NCI-H82 treated with DMSO at 0.1 percent for 48 hours (cell line): Measurements from ENCODE around the gene CST9.
"Not testable (repeated sequence)": the region's sequence is repeated elsewhere in the genome, so short reads cannot be mapped to it uniquely, and the experiment has no call there.

ENCODE experiments used
- DNase-seq: peaks from one replicate; lab custom pipeline; 2025; ENCODE audit not compliant: unreplicated experiment; lab: John Stamatoyannopoulos, UW

Gene CST9

GRCh38 chr20:23637282-23638221, 31.8 kb upstream of the CST9 start, which contains the start of gene CST3:
Gene CST3 (minus strand): TSS chr20:23637955. CDS start chr20:23637862, 93 bp downstream.
- peak; percentile 74 for DNase-seq

DNA sequence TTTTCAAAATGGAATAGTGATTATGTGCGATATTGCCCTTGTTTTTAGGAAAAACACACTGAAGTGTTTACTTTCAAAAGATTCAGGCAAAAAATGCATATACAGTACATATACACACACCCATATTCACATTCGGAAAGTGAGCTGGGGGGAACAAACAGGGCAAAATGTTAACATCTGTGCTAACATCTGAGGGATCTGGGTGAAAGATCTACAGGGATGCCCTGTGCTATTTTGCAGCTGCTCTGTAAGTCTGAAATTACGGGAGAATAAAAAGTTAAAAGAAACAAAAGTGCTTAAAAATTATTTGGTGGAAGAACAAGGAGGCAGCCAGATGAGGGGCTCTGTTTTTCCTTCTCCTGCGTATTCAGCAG, 31.2 kb upstream of the CST9 start:
- DNase-seq = no peak

- DNase-seq = no peak
Observed at GRCh38 chr20:23636182-23636907, 30.6 kb upstream of the CST9 start.

DNA sequence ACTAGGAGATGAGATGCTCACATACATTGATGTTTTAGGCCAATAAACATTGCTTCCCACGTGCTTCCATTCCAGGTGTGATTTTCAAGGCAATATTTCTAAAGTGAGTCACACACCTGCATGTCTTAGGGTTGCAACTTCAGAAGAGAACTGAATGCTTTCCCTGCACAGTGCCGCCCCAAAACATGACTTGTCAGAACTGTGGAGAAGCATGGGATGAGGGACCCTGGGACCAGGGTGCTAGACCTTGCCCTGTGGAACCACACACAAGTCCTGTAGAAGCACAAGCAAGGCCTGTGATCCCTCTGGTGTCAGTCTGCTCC, 30.0 kb upstream of the CST9 start:
- not testable (repeated sequence) for DNase-seq

DNA sequence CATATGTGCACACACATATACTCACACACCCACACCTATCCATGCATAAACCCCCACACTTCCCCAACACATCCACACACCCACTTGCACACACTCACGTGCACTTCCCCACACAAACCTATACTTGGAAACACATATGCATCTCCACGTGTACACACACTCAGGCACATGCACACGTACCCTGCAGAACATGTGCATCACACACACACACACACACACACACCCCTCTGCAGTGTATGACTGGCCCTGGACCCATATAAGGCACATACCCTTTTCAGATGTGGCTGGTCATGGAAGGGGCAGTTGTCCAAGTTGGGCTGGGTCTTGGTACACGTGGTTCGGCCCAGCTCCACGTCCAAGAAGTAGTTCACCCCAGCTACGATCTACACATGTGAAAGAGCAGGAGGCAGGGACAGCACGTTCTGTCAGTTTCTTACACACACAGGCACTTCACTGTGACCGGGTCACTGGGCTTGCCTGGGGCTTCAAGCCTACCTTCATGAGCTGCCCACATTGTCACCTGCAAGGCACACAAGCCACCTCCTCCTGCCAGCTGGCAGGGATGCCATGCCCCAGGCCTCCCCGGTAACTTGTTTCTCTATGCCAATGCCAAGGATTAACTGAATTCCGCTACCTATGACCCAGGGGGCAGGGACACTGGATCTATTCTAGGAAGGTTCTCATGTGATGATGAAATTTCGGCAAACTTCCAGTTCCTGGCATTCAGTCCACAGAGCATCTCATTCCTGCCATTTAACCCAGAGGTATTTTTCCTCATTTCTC, 29.5 kb upstream of the CST9 start:
- no peak for DNase-seq

GRCh38 chr20:23634044-23634801, 28.5 kb upstream of the CST9 start:
- no peak for DNase-seq

- DNase-seq = no peak
Observed at GRCh38 chr20:23632711-23633573, 27.2 kb upstream of the CST9 start.

DNA sequence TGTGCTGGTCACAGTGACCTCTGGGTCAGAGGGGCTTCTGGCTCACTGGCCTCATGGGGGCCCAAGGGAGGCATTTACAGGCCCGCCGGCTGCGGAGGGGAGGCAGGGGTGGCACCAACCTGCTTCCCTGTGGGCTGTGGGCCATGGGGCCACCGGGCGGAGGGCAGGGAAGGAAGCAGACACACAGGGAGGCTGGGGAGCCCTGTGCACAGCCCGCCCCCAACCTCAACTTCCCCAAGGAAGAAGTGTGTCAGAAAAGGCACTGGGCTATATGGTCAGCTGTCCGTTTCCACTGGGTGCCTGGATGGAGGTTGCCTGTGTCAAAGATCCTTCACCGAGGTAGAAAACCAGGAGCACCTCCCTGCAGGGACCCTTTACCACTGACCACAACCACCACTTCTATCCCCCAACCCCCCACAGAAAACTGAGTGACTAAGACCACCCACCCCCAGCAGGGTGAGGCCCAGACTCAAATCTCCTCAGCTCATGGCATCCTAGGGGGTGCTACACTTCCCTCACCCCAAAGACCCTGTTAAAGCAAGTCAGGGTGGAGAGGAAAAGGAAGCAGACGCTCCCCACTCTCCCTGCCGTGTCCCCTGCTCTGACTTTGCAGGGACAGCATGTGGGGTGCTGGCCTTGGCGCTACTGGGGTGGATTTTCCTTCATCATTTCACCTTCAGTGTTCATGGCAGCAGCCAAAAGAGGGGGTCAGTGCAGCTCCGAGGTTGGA, 26.4 kb upstream of the CST9 start:
- DNase-seq = no peak

GRCh38 chr20:23631226-23631822, 25.6 kb upstream of the CST9 start:
- no peak for DNase-seq

DNA sequence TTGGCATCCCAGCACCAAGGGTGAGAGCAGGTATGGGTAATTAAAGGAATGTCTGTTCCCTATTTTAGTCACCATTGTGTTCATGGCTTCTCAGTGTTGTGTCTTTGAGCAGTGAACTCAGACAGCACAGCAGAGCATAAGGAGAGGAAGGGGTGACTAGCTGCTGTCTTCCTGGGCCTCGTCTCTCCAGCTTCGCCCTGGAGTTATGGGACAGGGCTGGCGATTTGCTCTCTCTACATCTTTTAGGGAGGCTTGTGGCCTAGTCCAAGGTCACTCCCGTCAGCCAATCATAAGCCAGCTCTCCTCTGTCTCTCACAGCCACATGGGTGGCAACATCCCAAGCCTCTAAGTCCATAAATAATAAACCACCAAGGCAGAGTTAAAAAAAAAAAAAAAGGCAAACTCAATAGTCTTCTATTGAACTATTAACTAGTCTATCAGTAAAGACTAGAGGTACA, 24.7 kb upstream of the CST9 start:
- DNase-seq = no peak

- DNase-seq = no peak
Observed at GRCh38 chr20:23629542-23630391, 24.1 kb upstream of the CST9 start.

DNA sequence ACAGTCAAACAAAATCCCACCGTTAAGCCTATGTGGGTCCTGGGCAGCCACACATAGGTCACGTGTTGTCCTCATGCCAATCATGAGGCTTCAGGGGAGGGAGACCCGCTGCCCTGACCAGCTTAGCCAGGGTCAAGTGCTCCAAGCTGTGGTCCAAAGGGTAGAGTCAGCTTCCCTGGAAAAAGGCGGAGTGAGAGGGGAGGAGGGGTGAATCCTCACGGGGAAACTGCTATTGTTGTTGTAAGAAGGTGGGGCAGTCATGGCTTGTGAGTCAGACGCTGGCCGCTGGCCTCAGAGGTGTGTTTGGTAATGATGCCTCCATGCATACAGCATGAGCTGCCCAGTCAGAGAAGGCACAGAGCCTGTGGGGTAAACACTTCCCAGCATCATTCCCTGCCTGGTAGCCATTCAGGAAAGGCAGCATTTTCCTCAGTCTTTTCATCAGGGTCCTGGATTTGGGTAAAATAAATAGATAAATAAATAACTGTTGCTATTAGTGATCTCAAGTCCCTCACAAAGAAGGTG, 23.4 kb upstream of the CST9 start:
- DNase-seq = no peak

- no peak for DNase-seq
Observed at GRCh38 chr20:23628402-23629016, 22.8 kb upstream of the CST9 start.

DNA sequence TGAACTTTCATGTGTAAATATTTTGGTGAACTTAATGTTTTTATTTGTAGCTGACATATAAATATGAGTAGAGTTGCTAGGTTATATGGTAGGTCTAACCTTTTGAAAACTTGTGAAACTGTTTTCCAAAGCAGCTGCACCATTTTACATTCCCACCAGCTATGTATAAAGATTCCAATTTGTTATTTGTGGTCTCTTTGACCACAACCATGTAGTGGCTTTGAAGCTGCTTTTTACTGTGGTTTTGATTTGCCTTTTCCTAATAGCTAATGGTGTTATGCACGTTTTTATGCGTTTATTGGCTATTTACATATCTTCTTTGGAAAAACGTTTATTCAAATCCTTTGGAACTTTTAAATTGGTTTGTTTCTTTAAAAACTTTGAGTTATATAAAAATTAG, 21.8 kb upstream of the CST9 start:
- no peak for DNase-seq

GRCh38 chr20:23626040-23626620, 20.4 kb upstream of the CST9 start:
- no peak for DNase-seq

DNA sequence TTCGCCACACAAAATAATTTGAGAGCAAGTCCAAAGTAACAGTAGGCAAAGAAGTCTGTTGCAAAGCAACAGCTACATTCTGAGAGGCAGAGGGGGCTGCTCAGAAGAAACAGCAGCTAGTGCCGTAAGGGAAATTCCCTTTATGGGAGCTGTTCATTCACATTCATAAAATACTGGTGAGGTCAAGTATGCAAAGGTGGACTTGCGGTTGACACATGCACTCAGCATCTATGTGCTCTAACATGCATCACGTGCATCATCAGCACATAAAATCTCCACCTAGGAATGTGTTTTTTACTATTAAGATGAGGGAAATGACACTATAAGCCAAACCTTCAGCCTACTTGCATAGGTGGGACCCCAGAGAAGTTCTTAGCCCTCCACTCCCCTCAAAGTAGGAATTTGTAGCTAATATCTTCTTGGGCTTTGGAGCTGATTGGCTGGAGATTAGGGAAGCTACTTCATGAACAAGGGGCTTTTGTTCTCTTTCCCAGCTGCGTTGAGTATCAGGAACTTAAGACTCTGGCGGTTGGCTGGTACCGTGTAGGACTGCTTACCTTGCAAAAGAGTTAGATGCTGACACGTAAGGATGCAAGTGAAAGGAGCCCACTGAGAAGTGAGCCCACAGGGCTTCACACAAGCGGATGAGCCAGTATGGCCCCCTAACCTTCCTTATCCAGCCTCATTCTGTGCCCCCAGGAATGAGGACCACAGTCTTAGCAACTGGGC, 19.7 kb upstream of the CST9 start:
- DNase-seq = no peak
